ENCODE results near the gene GALNT15.

GALNT15 gene

GRCh38 chr3:16204751-16205150, 30.3 kb downstream of the GALNT15 start:
- no peak overlapping the region for H3K9ac ChIP-seq (ENCODE audit: low read depth, low read length)
- H3K27me3 ChIP-seq (ENCODE audit: control insufficient read depth, insufficient read depth, low read length): no peaks in the 10 kb centered on the region
- peaks cover 6% of the 10 kb centered on the region; the same call in 1 of the 2 replicates for H3K4me1 ChIP-seq (ENCODE audit: control insufficient read depth, insufficient read depth, low read length)
- no peaks in the 10 kb centered on the region for H3K9me3 ChIP-seq (ENCODE audit: control insufficient read depth, insufficient read depth, low read length)
- no peak overlapping the region for H3K4me3 ChIP-seq (ENCODE audit: low read depth, low read length)
- no peaks in the 10 kb centered on the region for H3K36me3 ChIP-seq (ENCODE audit: control insufficient read depth, insufficient read depth, low read length)
- H3K27ac ChIP-seq (ENCODE audit: low read depth, low read length): no peak overlapping the region

GRCh38 chr3:16205156-16205870, 30.8 kb downstream of the GALNT15 start:
- H3K4me1 ChIP-seq (ENCODE audit: control insufficient read depth, insufficient read depth, low read length): peaks cover 6% of the 10 kb centered on the region; the same call in 1 of the 2 replicates
- no peaks in the 10 kb centered on the region for H3K36me3 ChIP-seq (ENCODE audit: control insufficient read depth, insufficient read depth, low read length)
- H3K9me3 ChIP-seq (ENCODE audit: control insufficient read depth, insufficient read depth, low read length): no peaks in the 10 kb centered on the region
- H3K9ac ChIP-seq (ENCODE audit: low read depth, low read length): no peak overlapping the region
- no peak overlapping the region for H3K27ac ChIP-seq (ENCODE audit: low read depth, low read length)
- H3K4me3 ChIP-seq (ENCODE audit: low read depth, low read length): no peak overlapping the region
- H3K27me3 ChIP-seq (ENCODE audit: control insufficient read depth, insufficient read depth, low read length): no peaks in the 10 kb centered on the region

GRCh38 chr3:16207031-16207430, 32.6 kb downstream of the GALNT15 start:
- Histone ChIP-seq H3K9me3 (ENCODE audit: control insufficient read depth, insufficient read depth, low read length) (no peaks in the 10 kb centered on the region), H3K9ac (ENCODE audit: low read depth, low read length) (no peak overlapping the region), H3K27ac (ENCODE audit: low read depth, low read length) (no peak overlapping the region), H3K36me3 (ENCODE audit: control insufficient read depth, insufficient read depth, low read length) (no peaks in the 10 kb centered on the region), H3K4me3 (ENCODE audit: low read depth, low read length) (no peak overlapping the region), H3K27me3 (ENCODE audit: control insufficient read depth, insufficient read depth, low read length) (no peaks in the 10 kb centered on the region), H3K4me1 (ENCODE audit: control insufficient read depth, insufficient read depth, low read length) (peaks cover 6% of the 10 kb centered on the region; the same call in 1 of the 2 replicates)

- Histone ChIP-seq H3K27me3 (ENCODE audit: control insufficient read depth, insufficient read depth, low read length) (no peaks in the 10 kb centered on the region), H3K9me3 (ENCODE audit: control insufficient read depth, insufficient read depth, low read length) (no peaks in the 10 kb centered on the region), H3K36me3 (ENCODE audit: control insufficient read depth, insufficient read depth, low read length) (no peaks in the 10 kb centered on the region), H3K27ac (ENCODE audit: low read depth, low read length) (no peak overlapping the region), H3K4me3 (ENCODE audit: low read depth, low read length) (no peak overlapping the region), H3K9ac (ENCODE audit: low read depth, low read length) (no peak overlapping the region), H3K4me1 (ENCODE audit: control insufficient read depth, insufficient read depth, low read length) (no peaks in the 10 kb centered on the region)
Observed at GRCh38 chr3:16211176-16211904, 36.9 kb downstream of the GALNT15 start.

GRCh38 chr3:16214366-16214765, 39.9 kb downstream of the GALNT15 start:
- Histone ChIP-seq H3K4me3 (ENCODE audit: low read depth, low read length) (no peak overlapping the region), H3K36me3 (ENCODE audit: control insufficient read depth, insufficient read depth, low read length) (no peaks in the 10 kb centered on the region), H3K27ac (ENCODE audit: low read depth, low read length) (no peak overlapping the region), H3K27me3 (ENCODE audit: control insufficient read depth, insufficient read depth, low read length) (no peaks in the 10 kb centered on the region), H3K9me3 (ENCODE audit: control insufficient read depth, insufficient read depth, low read length) (no peaks in the 10 kb centered on the region), H3K4me1 (ENCODE audit: control insufficient read depth, insufficient read depth, low read length) (no peaks in the 10 kb centered on the region), H3K9ac (ENCODE audit: low read depth, low read length) (no peak overlapping the region)

GRCh38 chr3:16216373-16216935, 42.0 kb downstream of the GALNT15 start:
- Histone ChIP-seq H3K9ac (ENCODE audit: low read depth, low read length) (no peak overlapping the region), H3K36me3 (ENCODE audit: control insufficient read depth, insufficient read depth, low read length) (no peaks in the 10 kb centered on the region), H3K27me3 (ENCODE audit: control insufficient read depth, insufficient read depth, low read length) (no peaks in the 10 kb centered on the region), H3K4me3 (ENCODE audit: low read depth, low read length) (no peak overlapping the region), H3K27ac (ENCODE audit: low read depth, low read length) (no peak overlapping the region), H3K9me3 (ENCODE audit: control insufficient read depth, insufficient read depth, low read length) (no peaks in the 10 kb centered on the region), H3K4me1 (ENCODE audit: control insufficient read depth, insufficient read depth, low read length) (no peaks in the 10 kb centered on the region)

GRCh38 chr3:16219777-16220176, 45.3 kb downstream of the GALNT15 start:
- Histone ChIP-seq H3K27ac (ENCODE audit: low read depth, low read length) (no peak overlapping the region), H3K9ac (ENCODE audit: low read depth, low read length) (no peak overlapping the region), H3K4me3 (ENCODE audit: low read depth, low read length) (no peak overlapping the region), H3K4me1 (ENCODE audit: control insufficient read depth, insufficient read depth, low read length) (no peaks in the 10 kb centered on the region), H3K36me3 (ENCODE audit: control insufficient read depth, insufficient read depth, low read length) (no peaks in the 10 kb centered on the region), H3K27me3 (ENCODE audit: control insufficient read depth, insufficient read depth, low read length) (no peaks in the 10 kb centered on the region), H3K9me3 (ENCODE audit: control insufficient read depth, insufficient read depth, low read length) (no peaks in the 10 kb centered on the region)

- no peaks in the 10 kb centered on the region for H3K9me3 ChIP-seq (ENCODE audit: control insufficient read depth, insufficient read depth, low read length)
- H3K27ac ChIP-seq (ENCODE audit: low read depth, low read length): no peak overlapping the region
- H3K9ac ChIP-seq (ENCODE audit: low read depth, low read length): no peak overlapping the region
- no peaks in the 10 kb centered on the region for H3K4me1 ChIP-seq (ENCODE audit: control insufficient read depth, insufficient read depth, low read length)
- no peaks in the 10 kb centered on the region for H3K36me3 ChIP-seq (ENCODE audit: control insufficient read depth, insufficient read depth, low read length)
- no peaks in the 10 kb centered on the region for H3K27me3 ChIP-seq (ENCODE audit: control insufficient read depth, insufficient read depth, low read length)
- H3K4me3 ChIP-seq (ENCODE audit: low read depth, low read length): no peak overlapping the region
Observed at GRCh38 chr3:16221990-16222389, 47.5 kb downstream of the GALNT15 start.

GRCh38 chr3:16222547-16222946, 48.1 kb downstream of the GALNT15 start:
- Histone ChIP-seq H3K4me1 (ENCODE audit: control insufficient read depth, insufficient read depth, low read length) (no peaks in the 10 kb centered on the region), H3K27ac (ENCODE audit: low read depth, low read length) (no peak overlapping the region), H3K4me3 (ENCODE audit: low read depth, low read length) (no peak overlapping the region), H3K9me3 (ENCODE audit: control insufficient read depth, insufficient read depth, low read length) (no peaks in the 10 kb centered on the region), H3K9ac (ENCODE audit: low read depth, low read length) (no peak overlapping the region), H3K36me3 (ENCODE audit: control insufficient read depth, insufficient read depth, low read length) (no peaks in the 10 kb centered on the region), H3K27me3 (ENCODE audit: control insufficient read depth, insufficient read depth, low read length) (no peaks in the 10 kb centered on the region)

GRCh38 chr3:16224325-16224724, 49.8 kb downstream of the GALNT15 start:
- no peaks in the 10 kb centered on the region for H3K9me3 ChIP-seq (ENCODE audit: control insufficient read depth, insufficient read depth, low read length)
- H3K27ac ChIP-seq (ENCODE audit: low read depth, low read length): no peak overlapping the region
- H3K4me3 ChIP-seq (ENCODE audit: low read depth, low read length): no peak overlapping the region
- no peaks in the 10 kb centered on the region for H3K4me1 ChIP-seq (ENCODE audit: control insufficient read depth, insufficient read depth, low read length)
- no peak overlapping the region for H3K9ac ChIP-seq (ENCODE audit: low read depth, low read length)
- no peaks in the 10 kb centered on the region for H3K36me3 ChIP-seq (ENCODE audit: control insufficient read depth, insufficient read depth, low read length)
- no peaks in the 10 kb centered on the region for H3K27me3 ChIP-seq (ENCODE audit: control insufficient read depth, insufficient read depth, low read length)

GRCh38 chr3:16227566-16227965, 53.1 kb downstream of the GALNT15 start:
- no peaks in the 10 kb centered on the region for H3K9me3 ChIP-seq (ENCODE audit: control insufficient read depth, insufficient read depth, low read length)
- no peaks in the 10 kb centered on the region for H3K27me3 ChIP-seq (ENCODE audit: control insufficient read depth, insufficient read depth, low read length)
- H3K36me3 ChIP-seq (ENCODE audit: control insufficient read depth, insufficient read depth, low read length): no peaks in the 10 kb centered on the region
- H3K27ac ChIP-seq (ENCODE audit: low read depth, low read length): no peak overlapping the region
- H3K4me3 ChIP-seq (ENCODE audit: low read depth, low read length): no peak overlapping the region
- no peak overlapping the region for H3K9ac ChIP-seq (ENCODE audit: low read depth, low read length)
- no peaks in the 10 kb centered on the region for H3K4me1 ChIP-seq (ENCODE audit: control insufficient read depth, insufficient read depth, low read length)
